HG03457 (cell line): Measurements from ENCODE around the gene RPH3AL.

Source experiments
- ATAC-seq: cut with Tn5 transposase; IDR thresholded peaks from one replicate; pipeline ENCODE4 v1.9.1; 2021; ENCODE audit warnings: moderate number of reproducible peaks; ENCODE audit not compliant: unreplicated experiment

Gene RPH3AL, protein sequence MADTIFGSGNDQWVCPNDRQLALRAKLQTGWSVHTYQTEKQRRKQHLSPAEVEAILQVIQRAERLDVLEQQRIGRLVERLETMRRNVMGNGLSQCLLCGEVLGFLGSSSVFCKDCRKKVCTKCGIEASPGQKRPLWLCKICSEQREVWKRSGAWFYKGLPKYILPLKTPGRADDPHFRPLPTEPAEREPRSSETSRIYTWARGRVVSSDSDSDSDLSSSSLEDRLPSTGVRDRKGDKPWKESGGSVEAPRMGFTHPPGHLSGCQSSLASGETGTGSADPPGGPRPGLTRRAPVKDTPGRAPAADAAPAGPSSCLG

DNA sequence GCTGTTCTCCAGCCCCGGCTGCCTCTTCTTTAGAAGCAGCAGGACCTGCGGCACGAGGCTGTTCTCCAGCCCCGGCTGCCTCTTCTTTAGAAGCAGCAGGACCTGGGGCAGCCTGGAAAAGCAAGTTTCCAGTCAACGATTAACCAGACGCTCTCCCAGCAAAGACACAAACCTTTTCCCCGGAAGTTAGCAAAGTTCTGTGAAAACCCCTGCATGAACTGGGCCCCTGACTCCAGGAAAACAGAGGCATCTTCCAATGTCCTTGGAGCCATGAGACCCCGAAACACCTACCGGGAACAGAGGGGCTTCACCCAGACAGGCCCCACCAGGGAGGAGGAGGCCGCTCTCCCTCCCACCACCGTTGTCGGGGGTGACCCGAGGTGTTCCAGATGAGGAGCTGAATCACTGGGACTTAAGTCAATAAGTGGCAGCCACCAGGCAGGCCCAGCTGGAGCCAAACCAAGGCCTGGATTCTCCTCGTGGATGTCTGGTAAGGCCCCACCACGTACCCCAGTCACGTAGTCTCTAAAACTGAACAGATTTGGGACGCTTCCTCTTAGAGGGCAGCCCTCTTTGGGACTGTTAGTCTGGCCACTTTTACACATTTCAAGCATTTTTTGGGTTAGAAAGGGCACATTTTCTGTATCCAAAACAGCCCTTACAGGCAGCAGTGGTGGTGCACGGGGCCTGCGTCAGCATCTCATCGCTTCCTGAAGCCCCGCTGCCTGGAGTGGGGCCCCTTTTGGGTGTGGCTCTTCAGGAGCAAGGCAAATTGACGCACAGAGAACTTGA lies at the start of gene RPH3AL:
TSS of gene RPH3AL (minus strand) at position 387 of the 792 bp plus-strand sequence. CDS start 25,264 bp downstream, outside the sequence.
- no peak for ATAC-seq

GRCh38 chr17:400257-400656 lies 47.6 kb upstream of the RPH3AL start:
- no peak for ATAC-seq

DNA sequence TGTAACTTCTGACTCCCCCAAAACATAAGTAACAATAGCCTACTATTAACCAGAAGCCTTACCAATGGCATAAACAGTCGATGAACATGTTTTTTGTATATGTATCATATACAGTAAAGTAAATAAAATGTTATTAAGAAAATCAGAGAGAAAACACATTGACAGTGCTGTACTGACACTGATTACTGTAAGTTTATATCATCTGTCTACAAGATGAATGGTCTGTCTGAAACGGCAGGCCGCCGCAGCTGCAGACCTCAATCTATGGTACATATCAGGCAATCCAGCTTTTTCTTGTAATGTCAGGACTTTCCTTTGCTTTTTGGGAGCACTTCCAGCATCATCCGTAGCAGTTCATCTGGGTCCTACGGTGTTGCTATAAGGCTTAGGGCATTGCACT lies 44.2 kb upstream of the RPH3AL start:
- ATAC-seq = no peak

- no peak for ATAC-seq
Measured at GRCh38 chr17:395974-396373, 43.4 kb upstream of the RPH3AL start.

GRCh38 chr17:395179-395578 lies 42.6 kb upstream of the RPH3AL start:
- no peak for ATAC-seq

DNA sequence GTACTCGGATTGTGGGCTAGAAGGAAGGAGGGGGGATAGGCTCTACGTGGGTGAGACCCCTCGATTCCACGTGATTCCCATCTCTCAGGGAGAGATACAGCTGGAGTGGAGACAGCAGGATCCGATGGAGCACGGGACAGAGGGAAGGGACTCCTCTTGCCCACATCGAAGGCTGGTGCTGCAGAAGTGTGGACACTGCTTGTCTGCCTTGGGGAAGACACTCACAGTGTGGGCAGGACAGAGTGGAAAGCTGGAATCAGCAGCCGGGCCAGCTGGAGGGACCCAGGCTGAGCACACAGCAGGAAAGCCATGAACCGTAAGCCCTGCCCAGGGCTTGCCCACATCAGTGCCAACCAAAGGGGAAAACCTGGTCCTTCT lies 42.1 kb upstream of the RPH3AL start:
- ATAC-seq = no peak

DNA sequence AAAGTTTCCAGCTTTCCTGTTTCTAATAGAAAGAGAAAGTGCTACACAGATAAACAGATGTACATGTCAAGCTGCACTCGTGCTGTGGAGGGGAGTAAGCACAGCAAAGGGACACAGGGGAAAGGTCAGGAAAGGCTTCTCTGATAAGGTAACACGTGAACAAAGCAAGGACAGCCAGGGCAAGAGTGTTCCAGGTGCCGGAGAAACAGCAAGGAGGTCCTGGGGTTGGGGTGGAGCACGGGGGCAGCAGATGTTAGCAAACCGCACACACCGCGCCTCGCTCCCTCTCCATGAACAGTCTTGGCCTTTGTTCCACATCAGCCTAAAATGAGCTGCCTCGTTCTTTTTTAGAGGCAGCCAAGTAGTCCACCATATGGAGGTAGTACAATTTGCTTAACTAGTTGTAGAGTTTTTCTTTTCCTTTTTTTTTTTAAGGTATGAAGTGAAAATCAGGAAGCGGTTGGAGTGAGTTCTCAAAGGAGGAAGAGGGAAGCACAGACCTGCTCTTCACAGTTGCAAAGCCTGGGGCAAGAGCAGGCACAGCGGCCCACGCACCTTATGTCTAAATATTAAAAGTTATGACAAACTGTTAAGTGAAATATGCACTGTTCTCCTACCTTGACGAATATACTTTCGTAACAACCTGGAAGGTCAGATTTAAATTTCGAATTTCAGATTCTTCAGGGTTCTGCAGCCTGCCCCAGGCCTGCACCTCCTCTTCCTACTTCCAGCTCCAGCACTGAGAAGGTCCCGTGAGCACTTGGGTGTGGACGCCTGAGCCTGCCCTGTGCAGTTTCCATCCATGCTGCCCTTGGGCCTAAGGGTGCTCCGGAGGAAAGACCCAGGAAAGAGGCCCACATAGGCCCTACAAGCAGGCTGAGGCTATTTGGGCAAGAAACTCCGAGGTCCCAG lies 41.5 kb upstream of the RPH3AL start:
- ATAC-seq = no peak

DNA sequence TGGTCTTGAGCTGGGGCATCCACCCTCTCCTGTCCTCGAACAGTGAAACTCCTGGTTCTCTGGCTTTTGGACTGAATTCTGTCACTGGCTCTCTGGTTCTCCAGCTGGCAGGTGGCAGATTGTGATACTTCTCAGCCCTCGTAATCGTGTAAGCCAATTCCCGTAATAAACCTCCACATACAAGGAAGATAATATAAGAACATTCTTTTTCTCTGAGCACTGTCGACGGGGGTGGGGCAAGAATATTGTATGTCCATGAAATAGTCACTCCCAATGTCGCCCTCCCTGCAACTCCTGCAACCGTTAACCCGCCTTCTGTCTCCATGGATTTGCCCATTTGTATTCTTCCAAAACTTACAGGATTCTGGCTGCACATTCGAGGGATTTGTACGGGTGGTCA lies 39.2 kb upstream of the RPH3AL start:
- ATAC-seq = no peak

DNA sequence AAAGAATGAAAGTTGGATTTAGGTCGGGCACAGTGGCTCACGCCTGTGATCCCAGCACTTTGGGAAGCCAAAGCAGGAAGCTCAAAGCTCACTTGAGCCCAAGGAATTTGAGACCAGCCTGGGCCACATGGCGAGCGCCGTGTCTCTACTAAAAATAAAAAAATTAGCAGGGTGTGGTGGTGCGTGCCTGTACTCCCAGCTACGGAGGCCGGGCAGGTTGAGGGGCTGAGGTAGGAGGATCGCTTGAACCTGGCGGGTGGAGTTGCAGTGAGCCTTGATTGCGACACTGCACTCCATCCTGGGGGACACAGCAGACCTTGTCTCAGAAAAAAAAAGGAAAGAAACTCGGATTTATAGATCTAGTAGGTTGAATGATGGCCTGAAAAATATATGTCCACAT lies 37.4 kb upstream of the RPH3AL start:
- ATAC-seq = no peak

DNA sequence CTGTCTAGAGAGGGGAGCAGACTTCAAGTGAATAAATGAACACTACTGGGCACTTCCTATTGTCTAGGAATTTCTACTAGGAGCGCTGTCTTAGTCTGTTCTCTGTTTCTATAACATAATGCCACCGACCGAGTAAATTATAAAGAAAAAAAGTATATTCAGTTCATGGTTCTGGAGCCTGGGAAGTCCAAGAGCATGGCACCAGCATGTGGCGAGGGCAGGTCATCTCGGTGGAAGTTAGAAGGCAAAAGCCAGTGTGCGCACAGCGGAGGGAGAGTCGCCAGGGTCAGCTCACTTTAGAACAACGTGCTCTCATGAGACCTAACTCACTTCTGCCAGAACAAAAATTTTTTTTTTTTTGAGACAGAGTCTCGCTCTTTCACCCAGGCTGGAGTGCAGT lies 35.5 kb upstream of the RPH3AL start:
- ATAC-seq = no peak

DNA sequence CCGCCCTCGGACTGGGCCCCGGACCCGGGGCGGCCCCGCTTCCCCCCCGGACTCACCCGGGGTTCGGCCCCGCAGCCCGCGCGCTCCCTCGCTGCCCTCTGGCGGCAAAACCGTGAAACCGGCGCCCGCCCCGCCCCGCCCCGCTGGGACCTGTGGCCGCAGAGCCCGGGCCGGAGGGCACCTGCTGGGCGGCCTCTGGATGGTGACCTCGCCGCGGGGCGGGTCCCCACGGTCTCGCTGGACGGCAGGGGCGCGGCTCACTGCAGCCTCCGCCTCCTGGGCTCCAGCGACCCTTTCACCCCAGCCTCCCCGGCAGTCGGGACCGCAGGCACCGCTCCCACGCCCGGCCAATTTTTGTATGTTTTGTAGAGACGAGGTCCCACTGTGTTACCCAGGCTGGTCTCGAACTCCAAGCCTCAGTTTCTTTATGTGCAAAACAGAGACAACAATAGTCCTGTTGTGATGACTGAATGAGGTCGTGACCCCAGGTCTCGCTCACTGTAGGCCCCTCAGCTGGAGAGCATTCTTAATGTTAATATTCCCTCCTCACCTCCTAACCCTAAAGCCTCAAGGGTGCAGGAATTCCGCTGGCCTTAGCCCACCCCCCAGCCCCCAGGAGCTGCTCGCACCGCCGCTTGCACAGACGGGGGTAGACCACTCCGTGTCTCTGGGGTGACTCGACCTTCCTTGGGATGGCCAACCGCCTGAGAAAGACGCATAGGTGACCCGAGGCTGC lies 33.7 kb upstream of the RPH3AL start:
- no peak for ATAC-seq

DNA sequence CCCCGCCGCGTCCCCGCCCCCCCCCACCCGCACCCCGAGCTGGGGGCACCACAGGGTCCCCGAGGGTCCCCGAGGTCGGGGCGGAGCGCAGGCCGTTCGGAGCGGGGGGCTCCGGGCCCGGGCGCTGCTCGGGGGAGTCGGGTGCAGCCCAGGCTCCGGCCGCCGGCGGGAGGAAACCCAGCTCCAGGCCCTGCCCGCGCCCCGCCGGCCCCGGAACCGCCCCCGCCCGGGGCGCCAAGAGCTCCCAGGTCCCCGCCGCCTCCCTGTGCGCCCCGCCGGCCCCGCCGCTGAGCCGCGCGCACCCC lies 33.2 kb upstream of the RPH3AL start:
- ATAC-seq = no peak

- no peak for ATAC-seq
Measured at GRCh38 chr17:385178-385835, 32.7 kb upstream of the RPH3AL start.

GRCh38 chr17:384622-385177 lies 32.1 kb upstream of the RPH3AL start:
- no peak for ATAC-seq

DNA sequence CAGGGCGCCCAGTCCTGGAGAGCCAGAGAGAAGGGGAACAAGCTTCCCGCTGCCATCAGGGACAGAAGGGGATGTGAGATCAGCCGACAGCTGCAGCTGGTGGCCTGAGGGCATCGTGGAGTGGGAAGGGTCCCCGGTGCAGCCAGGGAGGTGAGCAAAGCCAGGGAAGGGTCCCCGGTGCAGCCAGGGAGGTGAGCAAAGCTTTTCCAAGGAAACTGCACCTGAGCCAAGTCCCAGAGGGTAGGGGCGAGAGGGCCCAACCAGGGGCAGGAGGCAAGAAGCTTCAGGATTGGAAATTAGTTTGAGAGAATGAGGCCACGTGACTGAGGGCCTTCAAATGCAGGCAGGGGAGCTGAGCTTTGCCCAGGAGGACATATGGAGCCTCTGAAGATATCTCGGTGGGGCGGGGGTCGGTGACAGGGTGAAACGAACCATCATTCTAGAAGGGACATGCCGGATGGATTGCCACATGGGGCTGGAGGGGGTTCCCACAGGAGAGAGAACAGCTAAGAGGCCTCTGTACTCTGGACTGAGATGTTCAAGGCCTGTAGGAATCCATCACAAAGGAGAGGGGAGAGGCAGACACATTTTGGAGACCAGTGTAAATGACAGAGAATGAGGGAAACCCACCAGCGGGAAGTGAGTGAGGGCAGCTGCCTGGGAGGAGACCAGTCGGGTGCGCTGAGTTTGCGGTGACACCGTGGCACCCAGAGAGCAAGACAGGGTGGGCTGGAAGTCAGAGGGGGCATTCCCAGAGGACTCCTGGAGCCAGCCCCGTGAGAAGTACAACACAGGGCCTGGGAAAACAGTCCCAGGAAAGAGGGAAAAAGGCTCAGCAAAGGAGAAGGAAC lies 31.4 kb upstream of the RPH3AL start:
- ATAC-seq = no peak

DNA sequence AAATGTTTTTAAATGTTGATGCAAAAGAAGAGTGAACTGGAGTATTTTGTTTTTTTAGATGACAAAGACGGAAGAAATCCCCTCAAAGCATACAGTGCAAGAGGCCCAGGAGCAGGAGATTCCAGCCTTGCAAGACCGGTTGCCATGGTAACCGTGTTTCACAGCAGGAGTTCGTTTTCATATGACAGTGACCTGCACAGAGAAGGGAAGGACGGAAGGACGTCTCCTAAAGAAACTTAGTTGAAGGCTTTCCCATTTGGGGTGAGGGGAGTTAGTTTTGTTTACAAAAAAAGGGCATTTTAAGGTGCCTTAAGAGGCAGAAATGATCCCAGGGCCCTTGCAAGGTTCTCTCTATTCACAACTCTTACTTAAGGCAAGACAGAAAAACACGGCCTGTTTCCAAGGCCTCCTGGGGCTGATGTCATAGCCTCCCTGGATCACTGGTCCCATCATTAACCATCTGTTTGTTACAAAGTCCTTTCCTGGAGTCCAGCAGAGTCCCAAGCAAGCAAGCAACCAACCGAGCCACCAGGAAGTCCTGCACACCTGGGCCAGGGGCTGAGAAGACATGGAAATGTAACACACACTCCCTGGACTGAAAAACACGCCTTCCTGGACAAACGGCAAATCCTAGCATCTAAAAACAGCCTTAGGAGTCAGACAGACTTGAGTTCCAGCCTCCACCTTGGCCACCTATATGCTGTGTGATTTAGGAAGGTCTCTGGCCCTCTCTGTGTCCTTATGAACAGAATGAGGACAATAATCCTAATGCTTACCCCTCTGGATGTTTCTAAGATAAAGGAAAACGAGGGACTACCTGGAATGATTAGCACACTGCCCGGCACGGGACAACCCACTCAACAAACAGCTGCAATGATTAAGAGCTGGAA lies 30.3 kb upstream of the RPH3AL start:
- ATAC-seq = no peak

- ATAC-seq = no peak
Measured at GRCh38 chr17:381941-382643, 29.5 kb upstream of the RPH3AL start.

DNA sequence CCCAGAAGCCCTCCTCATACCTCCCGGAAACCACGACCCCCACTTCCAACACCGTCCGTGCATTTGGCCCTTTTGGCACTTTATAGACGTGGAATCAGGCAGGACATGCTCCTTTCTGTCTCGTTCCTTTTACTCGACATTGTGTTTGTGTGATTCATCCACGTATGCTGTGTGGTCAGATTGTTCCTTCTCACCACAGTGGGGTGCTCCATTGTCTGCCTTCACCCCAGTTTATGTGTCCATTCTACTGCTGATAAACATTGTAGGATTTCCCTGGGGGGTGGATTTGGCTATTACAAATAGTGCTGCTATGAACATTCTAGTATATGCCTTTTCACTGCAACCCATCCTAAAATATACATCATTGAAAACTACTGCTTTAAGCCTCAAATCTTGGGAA lies 28.9 kb upstream of the RPH3AL start:
- ATAC-seq = no peak
